Neural cell (in vitro differentiated cells): ENCODE data around the gene NOC4L. TPM values are rescaled to one million over a fixed set of nuclear protein-coding genes. Genes with fewer than 3 reads are reported as not detected.

Experiments
- H2AFZ ChIP-seq: fragments of 200-600, 300-800 bp; sonication (generic), shearing (Covaris generic); 2 replicates; pipeline ENCODE4 v1.6.0; 2014; ENCODE audit warnings: low read depth, mild to moderate bottlenecking, antibody characterized with exemption, low read length, moderate library complexity
- H3F3A ChIP-seq: fragments of 200-600 bp; shearing (Covaris generic); 2 replicates; pipeline ENCODE4 v1.6.1; 2016; ENCODE audit warnings: mild to moderate bottlenecking, moderate library complexity, mixed read lengths, antibody characterized with exemption, low read length; ENCODE audit not compliant: insufficient read depth, poor library complexity, severe bottlenecking
- H3K27ac ChIP-seq: fragments of 200-600, 300-800 bp; sonication (generic), shearing (Covaris generic); 2 replicates; pipeline ENCODE4 v1.5.1; 2014; ENCODE audit warnings: mild to moderate bottlenecking, low read length, moderate library complexity
- H3K27me3 ChIP-seq: fragments of 300-800, 200-600 bp; sonication (generic), shearing (Covaris generic); 2 replicates; pipeline ENCODE4 v1.6.0; 2014; ENCODE audit warnings: mild to moderate bottlenecking, low read depth, low read length, moderate library complexity; ENCODE audit not compliant: insufficient read depth
- H3K36me3 ChIP-seq: fragments of 300-800, 200-600 bp; sonication (generic), shearing (Covaris generic); 2 replicates; pipeline ENCODE4 v1.5.1; 2014; ENCODE audit warnings: mild to moderate bottlenecking, antibody characterized with exemption, low read length, moderate library complexity; ENCODE audit not compliant: insufficient read depth
- H3K4me2 ChIP-seq: fragments of 300-800, 200-600 bp; sonication (generic), shearing (Covaris generic); 2 replicates; pipeline ENCODE4 v1.6.0; 2014; ENCODE audit warnings: mild to moderate bottlenecking, low read length
- H3K4me3 ChIP-seq: fragments of 300-800, 200-600 bp; sonication (generic), shearing (Covaris generic); 2 replicates; pipeline ENCODE4 v1.5.1; 2014; ENCODE audit warnings: mild to moderate bottlenecking, low read length, moderate library complexity
- H3K79me2 ChIP-seq: fragments of 200-600 bp; shearing (Covaris generic); replicated peaks from 2 replicates; pipeline ENCODE4 v1.6.0; 2014; ENCODE audit warnings: mild to moderate bottlenecking, low read length, moderate library complexity; ENCODE audit not compliant: insufficient read depth
- H3K9ac ChIP-seq: fragments of 300-800, 200-600 bp; sonication (generic), shearing (Covaris generic); 2 replicates; pipeline ENCODE4 v1.6.1; 2016; ENCODE audit warnings: mild to moderate bottlenecking, low read length, mixed read lengths
- H3K9me2 ChIP-seq: fragments of 200-600 bp; shearing (Covaris generic); 2 replicates; pipeline ENCODE4 v1.6.1; 2016; ENCODE audit warnings: mild to moderate bottlenecking, low read length, mixed read lengths; ENCODE audit not compliant: insufficient read depth
- H3K9me3 ChIP-seq: fragments of 200-600, 300-800 bp; sonication (generic), shearing (Covaris generic); 2 replicates; pipeline ENCODE4 v1.6.1; 2016; ENCODE audit warnings: mild to moderate bottlenecking, mixed run types, low read length, moderate library complexity, mixed read lengths
- H4K20me1 ChIP-seq: fragments of 200-600 bp; shearing (Covaris generic); 2 replicates; pipeline ENCODE4 v1.6.1; 2016; ENCODE audit warnings: mild to moderate bottlenecking, mixed run types; ENCODE audit not compliant: insufficient read depth
- CTCF ChIP-seq: fragments of 450-650 bp; IDR thresholded peaks from 2 replicates; pipeline ENCODE4 v1.5.1; 2014; ENCODE audit warnings: antibody characterized with exemption, mild to moderate bottlenecking, moderate library complexity; ENCODE audit not compliant: poor library complexity, severe bottlenecking
- EP300 ChIP-seq: fragments of 450-650 bp; conservative IDR thresholded peaks from 2 replicates; pipeline ENCODE4 v1.6.1; 2014; ENCODE audit warnings: antibody characterized with exemption, mild to moderate bottlenecking, moderate library complexity; ENCODE audit not compliant: poor library complexity, severe bottlenecking
- EZH2 ChIP-seq: fragments of 200-600, 300-800 bp; shearing (Covaris generic), sonication (generic); IDR thresholded peaks from 2 replicates; pipeline ENCODE4 v1.6.1; 2014; ENCODE audit warnings: antibody characterized with exemption, low read length, borderline replicate concordance, mild to moderate bottlenecking; ENCODE audit not compliant: insufficient read depth, poor library complexity, severe bottlenecking
- MXI1 ChIP-seq: fragments of 450-650 bp; conservative IDR thresholded peaks from 2 replicates; pipeline ENCODE4 v1.6.1; 2014; ENCODE audit warnings: antibody characterized with exemption, mild to moderate bottlenecking; ENCODE audit not compliant: poor library complexity, severe bottlenecking
- POLR2AphosphoS5 ChIP-seq: IDR thresholded peaks from 2 replicates; pipeline ENCODE4 v1.6.1; 2012
- RAD21 ChIP-seq: fragments of 450-650 bp; conservative IDR thresholded peaks from 2 replicates; pipeline ENCODE4 v1.6.1; 2014; ENCODE audit warnings: antibody characterized with exemption, mild to moderate bottlenecking, moderate library complexity
- REST ChIP-seq: IDR thresholded peaks from 2 replicates; pipeline ENCODE4 v1.6.1; 2012; ENCODE audit warnings: borderline replicate concordance
- polyA plus RNA-seq: library from polyadenylated mRNA; depleted of rRNA; stranded (reverse); fragments of >200 nt; gene quantifications from 2 replicates; pipeline ENCODE4 v1.2.3, GENCODE V29; 2014

NOC4L gene
- polyA plus RNA-seq, 1 donor from 2014 or later = 26.9 TPM

- no peak overlapping the region for H3K9ac ChIP-seq
- H2AFZ ChIP-seq = no peak overlapping the region
- no peak overlapping the region for H3K4me2 ChIP-seq
- H3K27ac ChIP-seq = no peak overlapping the region
- H3K36me3 ChIP-seq = no peaks in the 10 kb centered on the region
- H3K4me3 ChIP-seq = no peak overlapping the region
- no peaks in the 10 kb centered on the region for H3K9me2 ChIP-seq
- no peaks in the 10 kb centered on the region for H3K27me3 ChIP-seq
- TF ChIP-seq CTCF (no peak), EZH2 (no peak), MXI1 (no peak), RAD21 (no peak), POLR2AphosphoS5 (no peak), REST (no peak), EP300 (no peak)
- H4K20me1 ChIP-seq = no peaks in the 10 kb centered on the region
- no peaks in the 10 kb centered on the region for H3K9me3 ChIP-seq
- H3K79me2 ChIP-seq = no peaks in the 10 kb centered on the region
- no peaks in the 10 kb centered on the region for H3F3A ChIP-seq
These were observed 22.7 kb downstream of the NOC4L start for GRCh38 chr12:132166801-132167591.

GRCh38 chr12:132167611-132168310 is 23.5 kb downstream of the NOC4L start:
- H3K9me2 ChIP-seq = no peaks in the 10 kb centered on the region
- H2AFZ ChIP-seq = no peak overlapping the region
- H3K9ac ChIP-seq = no peak overlapping the region
- H3K27me3 ChIP-seq = no peaks in the 10 kb centered on the region
- no peak overlapping the region for H3K4me3 ChIP-seq
- H4K20me1 ChIP-seq = no peaks in the 10 kb centered on the region
- H3K27ac ChIP-seq = no peak overlapping the region
- no peak for TF ChIP-seq CTCF
- no peak for TF ChIP-seq EP300
- TF ChIP-seq REST = no peak
- no peak for TF ChIP-seq EZH2
- no peak for TF ChIP-seq RAD21
- H3K4me2 ChIP-seq = no peak overlapping the region
- no peaks in the 10 kb centered on the region for H3F3A ChIP-seq
- no peaks in the 10 kb centered on the region for H3K79me2 ChIP-seq
- H3K9me3 ChIP-seq = no peaks in the 10 kb centered on the region
- no peaks in the 10 kb centered on the region for H3K36me3 ChIP-seq
